Osteocyte (in vitro differentiated cells): Measurements from ENCODE around the gene SMYD3. TPM values are rescaled to one million over a fixed set of nuclear protein-coding genes. Genes with fewer than 3 reads are reported as not detected.

Experiments used
- DNase-seq: peaks from one replicate; pipeline ENCODE4 v3.0.0; 2021; ENCODE audit warnings: mixed read lengths; ENCODE audit not compliant: unreplicated experiment; ENCODE audit errors: extremely low spot score
- H3K27ac Mint-ChIP-seq: one replicate; pipeline ENCODE4 v1.8.0; 2021; ENCODE audit warnings: mild to moderate bottlenecking, mixed read lengths; ENCODE audit not compliant: unreplicated experiment
- H3K27me3 Mint-ChIP-seq: one replicate; pipeline ENCODE4 v1.8.0; 2021; ENCODE audit warnings: mixed read lengths; ENCODE audit not compliant: unreplicated experiment
- H3K36me3 Mint-ChIP-seq: one replicate; pipeline ENCODE4 v1.8.0; 2021; ENCODE audit warnings: mixed read lengths; ENCODE audit not compliant: unreplicated experiment
- H3K4me1 Mint-ChIP-seq: one replicate; pipeline ENCODE4 v1.8.0; 2021; ENCODE audit warnings: mixed read lengths; ENCODE audit not compliant: unreplicated experiment
- H3K4me3 Mint-ChIP-seq: one replicate; pipeline ENCODE4 v1.8.0; 2021; ENCODE audit warnings: mild to moderate bottlenecking, moderate library complexity, mixed read lengths; ENCODE audit not compliant: unreplicated experiment
- H3K9me3 Mint-ChIP-seq: one replicate; pipeline ENCODE4 v1.8.0; 2021; ENCODE audit warnings: mixed read lengths; ENCODE audit not compliant: unreplicated experiment
- total RNA-seq: library from RNA; stranded (reverse); gene quantifications from 2 replicates; pipeline ENCODE4 v1.2.1, GENCODE V29; 2021
- TF ChIP-seq, protein P1 (sequence below): fragments of 200-600 bp; sonication (generic); IDR thresholded peaks from 2 replicates; pipeline ENCODE4 v1.5.0; 2021; ENCODE audit warnings: antibody characterized with exemption, mild to moderate bottlenecking, moderate library complexity

Gene SMYD3
- total RNA-seq, 1 donor from 2014 or later: 22.3 TPM

DNA sequence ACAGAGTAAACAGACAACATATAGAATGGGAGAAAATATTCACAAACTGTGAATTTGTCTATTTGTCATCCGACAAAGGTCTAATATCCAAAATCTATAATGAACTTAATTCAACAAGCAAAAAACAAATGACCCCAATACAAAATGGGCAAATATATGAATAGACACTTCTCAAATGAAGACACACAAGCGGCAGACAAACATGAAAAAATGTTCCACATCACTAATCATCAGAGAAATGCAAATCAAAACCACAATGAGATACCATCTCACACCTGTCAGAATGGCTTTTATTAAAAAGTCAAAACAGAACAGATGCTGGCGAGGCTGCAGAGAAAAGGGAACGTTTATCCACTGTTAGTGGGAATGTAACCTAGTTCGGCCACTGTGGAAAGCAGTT, 72.7 kb downstream of the SMYD3 start:
- H3K27ac Mint-ChIP-seq: no peak overlapping the region
- TF ChIP-seq, protein P1, sequence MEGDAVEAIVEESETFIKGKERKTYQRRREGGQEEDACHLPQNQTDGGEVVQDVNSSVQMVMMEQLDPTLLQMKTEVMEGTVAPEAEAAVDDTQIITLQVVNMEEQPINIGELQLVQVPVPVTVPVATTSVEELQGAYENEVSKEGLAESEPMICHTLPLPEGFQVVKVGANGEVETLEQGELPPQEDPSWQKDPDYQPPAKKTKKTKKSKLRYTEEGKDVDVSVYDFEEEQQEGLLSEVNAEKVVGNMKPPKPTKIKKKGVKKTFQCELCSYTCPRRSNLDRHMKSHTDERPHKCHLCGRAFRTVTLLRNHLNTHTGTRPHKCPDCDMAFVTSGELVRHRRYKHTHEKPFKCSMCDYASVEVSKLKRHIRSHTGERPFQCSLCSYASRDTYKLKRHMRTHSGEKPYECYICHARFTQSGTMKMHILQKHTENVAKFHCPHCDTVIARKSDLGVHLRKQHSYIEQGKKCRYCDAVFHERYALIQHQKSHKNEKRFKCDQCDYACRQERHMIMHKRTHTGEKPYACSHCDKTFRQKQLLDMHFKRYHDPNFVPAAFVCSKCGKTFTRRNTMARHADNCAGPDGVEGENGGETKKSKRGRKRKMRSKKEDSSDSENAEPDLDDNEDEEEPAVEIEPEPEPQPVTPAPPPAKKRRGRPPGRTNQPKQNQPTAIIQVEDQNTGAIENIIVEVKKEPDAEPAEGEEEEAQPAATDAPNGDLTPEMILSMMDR: no peak
- H3K27me3 Mint-ChIP-seq: no peaks in the 10 kb centered on the region
- H3K4me1 Mint-ChIP-seq: peaks cover 26% of the 10 kb centered on the region
- H3K36me3 Mint-ChIP-seq: peaks cover 6% of the 10 kb centered on the region
- no peak for DNase-seq
- H3K9me3 Mint-ChIP-seq: peaks cover 5% of the 10 kb centered on the region
- H3K4me3 Mint-ChIP-seq: no peak overlapping the region

GRCh38 chr1:246428542-246429308, 78.4 kb downstream of the SMYD3 start:
- no peak overlapping the region for H3K27ac Mint-ChIP-seq
- no peaks in the 10 kb centered on the region for H3K9me3 Mint-ChIP-seq
- TF ChIP-seq, protein P1: no peak
- DNase-seq: no peak
- no peaks in the 10 kb centered on the region for H3K36me3 Mint-ChIP-seq
- no peak overlapping the region for H3K4me3 Mint-ChIP-seq
- no peaks in the 10 kb centered on the region for H3K4me1 Mint-ChIP-seq
- H3K27me3 Mint-ChIP-seq: no peaks in the 10 kb centered on the region

GRCh38 chr1:246427611-246428010, 79.5 kb downstream of the SMYD3 start:
- no peak overlapping the region for H3K27ac Mint-ChIP-seq
- DNase-seq: no peak
- no peak overlapping the region for H3K4me3 Mint-ChIP-seq
- no peaks in the 10 kb centered on the region for H3K9me3 Mint-ChIP-seq
- no peaks in the 10 kb centered on the region for H3K4me1 Mint-ChIP-seq
- TF ChIP-seq, protein P1: no peak
- H3K27me3 Mint-ChIP-seq: no peaks in the 10 kb centered on the region
- no peaks in the 10 kb centered on the region for H3K36me3 Mint-ChIP-seq

DNA sequence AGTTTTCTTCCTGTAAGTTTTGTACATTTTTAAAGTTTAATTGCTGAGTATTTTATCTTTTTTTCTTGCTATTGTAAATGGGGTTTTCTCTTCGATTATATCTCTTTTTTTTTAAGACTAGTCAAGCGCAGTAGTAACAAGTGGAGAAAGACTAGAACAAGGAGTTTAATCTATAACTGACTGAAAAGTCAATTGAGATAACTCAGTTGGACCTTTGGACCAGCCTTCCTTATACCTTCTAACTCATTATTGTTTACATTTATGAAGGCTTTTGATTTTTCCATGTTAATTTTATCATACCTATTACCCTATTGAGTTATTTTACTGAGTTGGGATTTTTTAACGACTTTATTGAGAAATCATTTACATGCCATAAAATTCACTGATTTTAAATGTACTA, 81.2 kb downstream of the SMYD3 start:
- H3K27me3 Mint-ChIP-seq: no peaks in the 10 kb centered on the region
- no peak overlapping the region for H3K4me3 Mint-ChIP-seq
- H3K36me3 Mint-ChIP-seq: no peaks in the 10 kb centered on the region
- no peaks in the 10 kb centered on the region for H3K4me1 Mint-ChIP-seq
- DNase-seq: no peak
- H3K9me3 Mint-ChIP-seq: no peaks in the 10 kb centered on the region
- H3K27ac Mint-ChIP-seq: no peak overlapping the region
- TF ChIP-seq, protein P1: no peak

GRCh38 chr1:246425139-246425794, 81.8 kb downstream of the SMYD3 start:
- Mint-ChIP-seq H3K9me3 (no peaks in the 10 kb centered on the region), H3K4me1 (no peaks in the 10 kb centered on the region), H3K4me3 (no peak overlapping the region)

More at GRCh38 chr1:246425139-246425794, 81.8 kb downstream of the SMYD3 start:
- Mint-ChIP-seq H3K36me3 (no peaks in the 10 kb centered on the region), H3K27ac (no peak overlapping the region), H3K27me3 (no peaks in the 10 kb centered on the region)
- DNase-seq: no peak
- TF ChIP-seq, protein P1: no peak
